Glutamatergic neuron (in vitro differentiated cells): ENCODE results near the gene CHST15. TPM values are rescaled to one million over a fixed set of nuclear protein-coding genes. Genes with fewer than 3 reads are reported as not detected.
A peak's percentile ranks its signal among the peaks of the same experiment; 100 is the strongest.

Experiments used
- DNase-seq: peaks from one replicate; pipeline ENCODE4 v3.0.0; 2022
- H3K27ac Mint-ChIP-seq: one replicate; pipeline ENCODE4 v1.8.0; 2020; ENCODE audit warnings: mild to moderate bottlenecking, mixed read lengths, inconsistent platforms; ENCODE audit not compliant: unreplicated experiment
- H3K27me3 Mint-ChIP-seq: one replicate; pipeline ENCODE4 v1.8.0; 2020; ENCODE audit warnings: mild to moderate bottlenecking, moderate library complexity, mixed read lengths, inconsistent platforms; ENCODE audit not compliant: unreplicated experiment
- H3K36me3 Mint-ChIP-seq: one replicate; pipeline ENCODE4 v1.8.0; 2020; ENCODE audit warnings: mild to moderate bottlenecking, mixed read lengths, inconsistent platforms; ENCODE audit not compliant: unreplicated experiment
- H3K4me1 Mint-ChIP-seq: one replicate; pipeline ENCODE4 v1.8.0; 2020; ENCODE audit warnings: mild to moderate bottlenecking, low read depth, mixed read lengths, inconsistent platforms; ENCODE audit not compliant: unreplicated experiment
- H3K4me3 Mint-ChIP-seq: one replicate; pipeline ENCODE4 v1.8.0; 2020; ENCODE audit warnings: mild to moderate bottlenecking, mixed read lengths, inconsistent platforms; ENCODE audit not compliant: unreplicated experiment
- H3K9me3 Mint-ChIP-seq: one replicate; pipeline ENCODE4 v1.8.0; 2020; ENCODE audit warnings: mild to moderate bottlenecking, moderate library complexity, mixed read lengths, inconsistent platforms; ENCODE audit not compliant: unreplicated experiment
- CTCF ChIP-seq: fragments of 200-600 bp; sonication (generic); IDR thresholded peaks from one replicate; pipeline ENCODE4 v1.5.0; 2021; ENCODE audit not compliant: partially characterized antibody, unreplicated experiment
- total RNA-seq: library from RNA; stranded (reverse); fragmentation: NEBNext Ultra II Directional; extraction: Animal tissue kit (Norgen Biotek cat#: 25700); gene quantifications from one replicate; pipeline ENCODE4 v1.2.1, GENCODE V29; 2021; ENCODE audit not compliant: unreplicated experiment

CHST15 gene
- total RNA-seq, 1 donor from 2014 or later = 2.4 TPM

DNA sequence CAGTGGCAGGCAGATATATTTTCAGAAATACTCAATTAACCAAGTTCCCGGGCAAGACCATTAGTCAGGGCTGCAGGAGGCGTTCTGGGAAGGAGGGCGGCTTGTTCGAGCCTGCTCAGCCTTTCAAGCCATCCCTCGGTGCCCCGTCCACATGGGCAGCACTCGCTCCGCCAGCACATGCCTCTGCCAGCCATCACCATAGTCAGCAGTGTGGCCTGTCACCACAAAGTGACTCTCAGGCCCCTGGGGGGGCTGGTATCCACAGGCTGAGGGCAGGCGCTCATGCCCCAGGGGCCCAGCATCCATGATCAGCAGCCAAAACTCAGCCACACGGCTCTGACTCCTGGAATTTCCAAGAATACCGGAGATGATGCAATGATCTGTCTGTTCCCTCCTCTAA is 81.9 kb downstream of the CHST15 start:
- H3K27ac Mint-ChIP-seq = no peak overlapping the region
- DNase-seq = no peak
- H3K4me3 Mint-ChIP-seq = no peak overlapping the region
- peaks cover 9% of the 10 kb centered on the region for H3K36me3 Mint-ChIP-seq
- H3K9me3 Mint-ChIP-seq = peaks cover 5% of the 10 kb centered on the region
- no peak for TF ChIP-seq CTCF
- H3K27me3 Mint-ChIP-seq = no peaks in the 10 kb centered on the region
- peaks cover 4% of the 10 kb centered on the region for H3K4me1 Mint-ChIP-seq

GRCh38 chr10:124010563-124011131 is 82.8 kb downstream of the CHST15 start:
- peak; percentile 70 for DNase-seq
- Mint-ChIP-seq H3K27me3 (no peaks in the 10 kb centered on the region), H3K4me1 (peaks cover 8% of the 10 kb centered on the region), H3K4me3 (no peak overlapping the region), H3K27ac (no peak overlapping the region), H3K9me3 (peaks cover 5% of the 10 kb centered on the region), H3K36me3 (peaks cover 9% of the 10 kb centered on the region)
- no peak for TF ChIP-seq CTCF

GRCh38 chr10:124010024-124010423 is 83.4 kb downstream of the CHST15 start:
- no peaks in the 10 kb centered on the region for H3K27me3 Mint-ChIP-seq
- peaks cover 13% of the 10 kb centered on the region for H3K4me1 Mint-ChIP-seq
- H3K4me3 Mint-ChIP-seq = no peak overlapping the region
- H3K36me3 Mint-ChIP-seq = peaks cover 9% of the 10 kb centered on the region
- peaks cover 5% of the 10 kb centered on the region for H3K9me3 Mint-ChIP-seq
- no peak overlapping the region for H3K27ac Mint-ChIP-seq
- TF ChIP-seq CTCF = no peak
- no peak for DNase-seq

- H3K27me3 Mint-ChIP-seq = no peaks in the 10 kb centered on the region
- no peak for TF ChIP-seq CTCF
- H3K27ac Mint-ChIP-seq = no peak overlapping the region
- no peak for DNase-seq
- no peak overlapping the region for H3K4me3 Mint-ChIP-seq
- peaks cover 13% of the 10 kb centered on the region for H3K4me1 Mint-ChIP-seq
- H3K9me3 Mint-ChIP-seq = peaks cover 5% of the 10 kb centered on the region
- peaks cover 9% of the 10 kb centered on the region for H3K36me3 Mint-ChIP-seq
Observed at GRCh38 chr10:124009231-124010015, 84.0 kb downstream of the CHST15 start.

DNA sequence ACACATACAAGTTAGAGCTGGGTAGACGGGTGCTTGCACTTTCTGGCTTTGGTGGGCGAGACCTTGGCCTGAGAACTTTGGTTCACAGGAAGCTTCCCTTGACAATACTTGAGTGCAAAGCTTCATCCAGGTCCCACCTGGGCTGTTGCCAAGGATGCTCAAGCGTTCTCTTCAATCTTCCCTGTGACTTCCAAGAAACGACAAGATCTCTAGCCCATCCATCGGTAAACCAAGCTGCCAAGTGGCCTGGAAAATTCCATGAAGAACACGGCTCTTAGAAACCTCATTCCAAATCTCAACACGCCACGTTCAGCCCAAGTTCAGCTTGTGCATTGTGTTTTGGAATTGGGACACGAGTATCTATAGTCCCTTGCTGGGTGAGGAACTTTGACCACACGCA is 84.7 kb downstream of the CHST15 start:
- Mint-ChIP-seq H3K4me1 (peaks cover 13% of the 10 kb centered on the region), H3K27me3 (no peaks in the 10 kb centered on the region), H3K9me3 (peaks cover 1% of the 10 kb centered on the region), H3K36me3 (peaks cover 4% of the 10 kb centered on the region), H3K4me3 (no peak overlapping the region), H3K27ac (no peak overlapping the region)
- DNase-seq = peak; percentile 9
- TF ChIP-seq CTCF = no peak
